Activated CD4-positive, alpha-beta T cell treated with anti-CD3 and anti-CD28 coated beads, Interleukin-2, amount 50 U/mL, for 24 hours (primary cell): ENCODE data around the gene ASB1.

Experiments
- DNase-seq, 2 donors: peaks; one replicate each; pipeline ENCODE4 v3.0.0-alpha.2; 2020; ENCODE audit warnings: low read depth in 1 of 2, low spot score in 1 of 2

Gene ASB1

GRCh38 chr2:238466243-238466756 lies 39.6 kb downstream of the ASB1 start:
- no peak for DNase-seq

GRCh38 chr2:238467062-238467461 lies 40.3 kb downstream of the ASB1 start:
- DNase-seq = no peak

GRCh38 chr2:238467792-238468191 lies 41.1 kb downstream of the ASB1 start:
- DNase-seq = no peak

GRCh38 chr2:238469155-238469554 lies 42.4 kb downstream of the ASB1 start:
- no peak for DNase-seq

GRCh38 chr2:238473014-238473413 lies 46.3 kb downstream of the ASB1 start:
- DNase-seq = no peak

- DNase-seq = no peak
Observed at GRCh38 chr2:238473523-238473922, 46.8 kb downstream of the ASB1 start.

GRCh38 chr2:238475034-238475433 lies 48.3 kb downstream of the ASB1 start:
- DNase-seq = no peak

- no peak for DNase-seq
Observed at GRCh38 chr2:238475566-238475965, 48.8 kb downstream of the ASB1 start.

GRCh38 chr2:238476258-238476657 lies 49.5 kb downstream of the ASB1 start:
- no peak for DNase-seq

- DNase-seq = no peak
Observed at GRCh38 chr2:238478216-238478615, 51.5 kb downstream of the ASB1 start.

- no peak for DNase-seq
Observed at GRCh38 chr2:238479847-238480246, 53.1 kb downstream of the ASB1 start.

- no peak for DNase-seq
Observed at GRCh38 chr2:238483021-238483420, 56.3 kb downstream of the ASB1 start.

- DNase-seq = no peak
Observed at GRCh38 chr2:238483656-238484055, 56.9 kb downstream of the ASB1 start.

GRCh38 chr2:238484522-238485452 lies 58.1 kb downstream of the ASB1 start:
- DNase-seq = no peak

GRCh38 chr2:238486123-238486848 lies 59.6 kb downstream of the ASB1 start:
- no peak for DNase-seq

- no peak for DNase-seq
Observed at GRCh38 chr2:238487134-238487533, 60.4 kb downstream of the ASB1 start.

GRCh38 chr2:238487652-238488346 lies 61.1 kb downstream of the ASB1 start:
- no peak for DNase-seq

GRCh38 chr2:238488347-238488826 lies 61.7 kb downstream of the ASB1 start:
- DNase-seq = no peak

- no peak for DNase-seq
Observed at GRCh38 chr2:238489431-238489830, 62.7 kb downstream of the ASB1 start.

GRCh38 chr2:238489896-238490295 lies 63.2 kb downstream of the ASB1 start:
- DNase-seq = no peak

GRCh38 chr2:238492840-238493239 lies 66.1 kb downstream of the ASB1 start:
- no peak for DNase-seq
